ENCODE data around the gene ZNF580. TPM values are rescaled to one million over a fixed set of nuclear protein-coding genes. Genes with fewer than 3 reads are reported as not detected.
A peak's percentile ranks its signal among the peaks of the same experiment; 100 is the strongest.

The ZNF580 gene, protein sequence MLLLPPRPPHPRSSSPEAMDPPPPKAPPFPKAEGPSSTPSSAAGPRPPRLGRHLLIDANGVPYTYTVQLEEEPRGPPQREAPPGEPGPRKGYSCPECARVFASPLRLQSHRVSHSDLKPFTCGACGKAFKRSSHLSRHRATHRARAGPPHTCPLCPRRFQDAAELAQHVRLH
- 28.5 and 37.4 TPM in 2 replicates for total RNA-seq (ENCODE audit: low replicate concordance)
- long read RNA-seq, result 0 reads

DNA sequence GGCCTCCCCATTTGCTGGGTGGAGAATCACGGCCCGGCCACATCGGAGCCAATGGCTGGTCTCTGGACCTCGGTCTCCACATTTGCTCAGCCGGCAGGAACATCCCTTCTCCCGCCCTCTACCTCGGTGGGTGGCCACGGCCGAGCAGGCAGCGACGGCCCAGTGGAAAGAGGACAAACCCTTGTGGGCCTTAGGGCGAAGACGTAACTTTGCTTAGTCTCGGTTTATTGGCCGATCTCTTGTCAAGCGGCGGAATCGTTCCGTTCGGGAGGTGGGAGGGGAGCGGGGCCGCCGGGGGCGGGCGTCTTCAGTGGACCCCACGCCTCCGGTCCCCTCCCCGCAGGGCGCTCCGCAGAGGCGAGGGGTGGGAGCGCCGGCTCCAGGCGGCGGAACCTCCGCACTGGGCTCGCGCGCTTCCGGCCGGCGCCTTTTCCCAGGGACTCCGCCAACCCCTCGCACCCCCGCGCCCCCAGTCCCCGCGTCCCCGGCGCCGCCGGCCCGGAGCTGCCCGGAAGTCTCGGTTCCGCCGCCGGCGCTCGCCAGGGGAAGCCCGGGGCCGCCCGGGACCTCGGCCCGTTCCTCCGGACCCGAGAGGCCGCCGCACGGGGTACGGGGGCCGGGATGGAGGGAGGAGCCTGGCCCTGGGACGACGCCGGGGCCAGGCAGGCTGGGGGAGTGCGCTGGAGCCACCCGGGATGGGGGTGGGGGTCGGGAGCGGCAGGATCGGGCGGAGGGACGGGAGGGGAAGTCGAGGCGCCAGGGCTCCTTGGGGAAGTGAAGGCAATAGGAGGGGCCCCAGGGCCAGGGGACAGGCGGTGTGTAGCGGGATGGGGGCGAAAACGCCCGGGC lies at the start of gene ZNF580:
TSS of gene ZNF580 (plus strand) at position 426 of the 849 bp plus-strand sequence. CDS start 1,507 bp downstream, outside the sequence.
- peaks cover 21% of the 10 kb centered on the region for H3K36me3 Mint-ChIP-seq
- no peaks in the 10 kb centered on the region for H3K9me3 Mint-ChIP-seq
- peaks cover 5% of the 10 kb centered on the region for H3K27me3 Mint-ChIP-seq
- peak within 1 kb of the TSS; percentile 91 for H3K27ac Mint-ChIP-seq
- no peak for DNase-seq (ENCODE audit: extremely low spot score, unreplicated experiment)
- peaks cover 34% of the 10 kb centered on the region for H3K4me1 Mint-ChIP-seq (ENCODE audit: unreplicated experiment)
- TF ChIP-seq, protein P1, sequence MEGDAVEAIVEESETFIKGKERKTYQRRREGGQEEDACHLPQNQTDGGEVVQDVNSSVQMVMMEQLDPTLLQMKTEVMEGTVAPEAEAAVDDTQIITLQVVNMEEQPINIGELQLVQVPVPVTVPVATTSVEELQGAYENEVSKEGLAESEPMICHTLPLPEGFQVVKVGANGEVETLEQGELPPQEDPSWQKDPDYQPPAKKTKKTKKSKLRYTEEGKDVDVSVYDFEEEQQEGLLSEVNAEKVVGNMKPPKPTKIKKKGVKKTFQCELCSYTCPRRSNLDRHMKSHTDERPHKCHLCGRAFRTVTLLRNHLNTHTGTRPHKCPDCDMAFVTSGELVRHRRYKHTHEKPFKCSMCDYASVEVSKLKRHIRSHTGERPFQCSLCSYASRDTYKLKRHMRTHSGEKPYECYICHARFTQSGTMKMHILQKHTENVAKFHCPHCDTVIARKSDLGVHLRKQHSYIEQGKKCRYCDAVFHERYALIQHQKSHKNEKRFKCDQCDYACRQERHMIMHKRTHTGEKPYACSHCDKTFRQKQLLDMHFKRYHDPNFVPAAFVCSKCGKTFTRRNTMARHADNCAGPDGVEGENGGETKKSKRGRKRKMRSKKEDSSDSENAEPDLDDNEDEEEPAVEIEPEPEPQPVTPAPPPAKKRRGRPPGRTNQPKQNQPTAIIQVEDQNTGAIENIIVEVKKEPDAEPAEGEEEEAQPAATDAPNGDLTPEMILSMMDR (conservative IDR thresholded peaks at IDR 0.05), result no peak
- H3K4me3 Mint-ChIP-seq, result peak within 1 kb of the TSS; percentile 94

DNA sequence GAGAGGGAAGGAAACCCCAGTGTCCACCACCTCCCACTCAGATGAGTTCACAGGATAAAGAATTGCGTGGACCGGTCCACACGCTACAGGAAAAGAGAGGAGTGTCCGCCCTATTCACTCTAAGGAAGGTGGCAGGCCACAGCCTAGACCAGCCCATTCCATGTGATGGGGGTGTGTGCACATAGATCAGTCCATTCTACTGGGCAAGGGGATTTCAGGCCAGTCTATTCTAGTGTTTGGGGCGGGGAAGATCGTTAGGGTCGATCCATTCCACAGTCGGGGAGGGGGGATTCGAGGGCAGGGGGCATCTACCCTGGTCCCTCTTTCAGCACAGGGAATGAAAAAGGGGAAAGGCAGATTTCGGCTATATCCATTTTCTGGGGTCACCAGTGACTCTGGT lies 49.2 kb upstream of the ZNF580 start:
- H3K4me3 Mint-ChIP-seq, result no peak overlapping the region
- H3K36me3 Mint-ChIP-seq, result peaks cover 23% of the 10 kb centered on the region
- H3K4me1 Mint-ChIP-seq (ENCODE audit: unreplicated experiment), result peaks cover 20% of the 10 kb centered on the region
- DNase-seq (ENCODE audit: extremely low spot score, unreplicated experiment), result no peak
- no peak overlapping the region for H3K27ac Mint-ChIP-seq
- H3K27me3 Mint-ChIP-seq, result no peaks in the 10 kb centered on the region
- TF ChIP-seq, protein P1 (conservative IDR thresholded peaks at IDR 0.05), result no peak
- no peaks in the 10 kb centered on the region for H3K9me3 Mint-ChIP-seq

DNA sequence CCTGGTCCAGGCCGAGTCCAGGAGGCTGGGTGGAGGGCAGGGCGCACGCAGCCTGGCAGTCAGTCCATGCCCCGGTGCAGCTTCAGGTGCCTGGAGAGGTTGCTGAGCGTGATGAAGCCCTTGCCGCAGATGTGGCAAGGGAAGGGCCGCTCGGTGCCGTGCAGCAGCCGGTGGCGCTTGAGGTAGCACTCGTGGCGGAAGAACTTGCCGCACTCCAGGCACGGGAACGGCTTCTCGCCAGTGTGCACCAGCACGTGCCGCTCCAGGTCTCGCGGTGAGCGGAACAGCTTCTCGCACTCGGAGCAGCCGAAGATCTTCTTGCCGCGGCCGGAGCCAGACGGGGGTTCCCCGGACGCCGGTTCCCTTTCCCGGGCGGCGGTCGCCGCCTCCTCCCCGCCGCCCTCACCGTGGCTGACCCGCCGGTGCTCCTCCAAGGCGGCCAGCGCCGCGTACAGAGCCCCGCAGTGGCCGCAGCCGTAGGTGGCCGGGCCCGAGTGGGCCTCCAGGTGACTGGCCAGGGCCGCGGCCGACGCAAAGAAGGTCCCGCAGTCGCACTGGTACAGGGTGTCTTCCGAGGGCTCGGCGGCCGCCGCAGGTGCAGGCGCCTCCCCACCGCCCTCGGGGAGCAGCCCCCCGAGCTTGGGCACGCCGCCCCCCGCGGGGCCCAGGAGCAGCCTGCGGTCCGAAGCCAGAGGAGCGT lies 48.3 kb upstream of the ZNF580 start:
- no peak for DNase-seq (ENCODE audit: extremely low spot score, unreplicated experiment)
- Mint-ChIP-seq H3K4me3 (no peak overlapping the region), H3K4me1 (ENCODE audit: unreplicated experiment) (peaks cover 14% of the 10 kb centered on the region), H3K9me3 (no peaks in the 10 kb centered on the region), H3K36me3 (peaks cover 29% of the 10 kb centered on the region), H3K27me3 (no peaks in the 10 kb centered on the region), H3K27ac (no peak overlapping the region)
- TF ChIP-seq, protein P1 (conservative IDR thresholded peaks at IDR 0.05), result no peak

DNA sequence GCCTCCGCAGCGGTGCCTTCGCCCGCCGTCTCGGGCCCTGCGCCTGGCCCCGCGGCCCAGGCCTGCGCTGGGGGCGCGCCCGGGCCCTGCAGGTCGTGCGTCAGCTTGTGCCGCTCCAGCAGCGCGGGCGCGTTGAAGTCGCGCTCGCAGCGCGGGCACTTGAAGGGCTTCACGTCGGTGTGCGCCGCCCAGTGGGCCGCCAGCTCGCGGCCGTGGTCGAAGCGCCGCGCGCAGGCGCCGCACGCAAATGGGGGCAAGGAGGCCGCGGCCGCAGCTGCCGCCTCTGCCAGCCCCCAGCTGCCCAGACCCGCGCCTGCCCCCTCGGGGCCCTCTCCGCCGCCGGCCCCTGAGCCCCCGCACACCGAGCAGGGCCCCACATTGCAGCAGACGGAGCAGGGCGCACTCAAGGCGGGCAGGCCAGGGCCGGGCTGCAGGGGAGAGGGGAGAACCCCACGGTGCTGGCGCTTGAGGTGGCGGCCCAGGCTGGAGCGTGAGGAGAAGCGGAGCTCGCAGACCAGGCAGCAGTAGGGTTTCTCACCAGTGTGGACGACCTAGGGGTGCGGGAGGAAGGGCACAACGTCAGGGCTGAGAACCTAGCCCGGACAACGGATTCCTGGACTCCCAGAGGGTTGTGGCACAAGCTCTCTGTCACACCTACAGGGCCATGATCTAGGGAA lies 47.6 kb upstream of the ZNF580 start:
- Mint-ChIP-seq H3K4me3 (no peak overlapping the region), H3K27ac (no peak overlapping the region), H3K9me3 (no peaks in the 10 kb centered on the region), H3K4me1 (ENCODE audit: unreplicated experiment) (peaks cover 14% of the 10 kb centered on the region), H3K27me3 (no peaks in the 10 kb centered on the region), H3K36me3 (peaks cover 29% of the 10 kb centered on the region)
- TF ChIP-seq, protein P1 (conservative IDR thresholded peaks at IDR 0.05), result no peak
- no peak for DNase-seq (ENCODE audit: extremely low spot score, unreplicated experiment)

DNA sequence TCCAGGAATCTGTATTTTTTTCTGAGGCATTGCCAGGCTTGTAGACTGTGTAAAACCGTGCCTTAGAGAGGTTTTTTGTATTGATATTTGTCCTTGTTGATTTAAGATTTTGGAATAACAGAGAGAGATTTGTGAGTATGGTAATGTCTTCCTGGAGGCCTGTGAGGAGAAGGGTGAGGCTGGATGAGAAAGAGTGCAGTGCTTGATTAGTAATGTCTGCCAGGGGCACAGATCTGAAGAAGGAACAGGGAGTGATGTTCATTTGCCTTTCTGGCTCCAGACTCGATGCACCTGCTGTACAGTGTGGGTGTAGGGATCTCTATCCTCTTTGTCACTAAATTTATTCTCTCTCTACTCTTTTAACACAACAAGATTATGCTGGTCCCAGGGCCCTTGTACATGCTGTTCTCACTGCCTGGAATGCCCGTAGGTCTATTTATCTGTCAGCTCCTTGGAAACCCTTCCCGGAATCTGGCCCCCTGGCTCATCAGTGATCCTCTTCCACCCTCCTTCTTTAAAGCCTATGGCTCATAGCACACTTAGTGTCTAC lies 45.7 kb upstream of the ZNF580 start:
- no peaks in the 10 kb centered on the region for H3K9me3 Mint-ChIP-seq
- no peaks in the 10 kb centered on the region for H3K27me3 Mint-ChIP-seq
- peak overlapping the region; percentile 7 for H3K27ac Mint-ChIP-seq
- H3K36me3 Mint-ChIP-seq, result peaks cover 35% of the 10 kb centered on the region
- H3K4me1 Mint-ChIP-seq (ENCODE audit: unreplicated experiment), result peaks cover 15% of the 10 kb centered on the region
- H3K4me3 Mint-ChIP-seq, result no peak overlapping the region
- TF ChIP-seq, protein P1 (conservative IDR thresholded peaks at IDR 0.05), result no peak
- no peak for DNase-seq (ENCODE audit: extremely low spot score, unreplicated experiment)

Data from type B pancreatic cell (in vitro differentiated cells).